GM19043 (cell line): Measurements from ENCODE around the gene ACOX1.
"Not testable (repeated sequence)": the region's sequence is repeated elsewhere in the genome, so short reads cannot be mapped to it uniquely, and the experiment has no call there.

Source experiments
- ATAC-seq: cut with Tn5 transposase; IDR thresholded peaks from one replicate; pipeline ENCODE4 v1.9.1; 2021; ENCODE audit warnings: low read depth; ENCODE audit not compliant: unreplicated experiment

The ACOX1 gene

GRCh38 chr17:75983501-75984181 is 4.7 kb upstream of the ACOX1 start:
- no peak for ATAC-seq

- ATAC-seq: no peak
These were observed 2.2 kb upstream of the ACOX1 start for GRCh38 chr17:75981019-75981615.

GRCh38 chr17:75980188-75981018 is 1.4 kb upstream of the ACOX1 start:
- ATAC-seq: no peak

GRCh38 chr17:75979705-75980187 is 780 bp upstream of the ACOX1 start:
- no peak for ATAC-seq

- ATAC-seq: no peak
These were observed 2.7 kb downstream of the ACOX1 start for GRCh38 chr17:75976175-75976848.

- no peak for ATAC-seq
These were observed 3.2 kb downstream of the ACOX1 start for GRCh38 chr17:75975757-75976174.

- not testable (repeated sequence) for ATAC-seq
These were observed 3.8 kb downstream of the ACOX1 start for GRCh38 chr17:75975187-75975586.

- ATAC-seq: no peak
These were observed 8.3 kb downstream of the ACOX1 start for GRCh38 chr17:75970626-75971025.

- no peak for ATAC-seq
These were observed 8.9 kb downstream of the ACOX1 start for GRCh38 chr17:75970011-75970523.

- ATAC-seq: not testable (repeated sequence)
These were observed 9.9 kb downstream of the ACOX1 start for GRCh38 chr17:75969044-75969443.

GRCh38 chr17:75965468-75965867 is 13.5 kb downstream of the ACOX1 start:
- ATAC-seq: no peak

- ATAC-seq: no peak
These were observed 19.0 kb downstream of the ACOX1 start for GRCh38 chr17:75959839-75960511.

- ATAC-seq: no peak
These were observed 19.7 kb downstream of the ACOX1 start for GRCh38 chr17:75959051-75959838.

GRCh38 chr17:75950855-75951554 is 28.0 kb downstream of the ACOX1 start:
- no peak for ATAC-seq

- ATAC-seq: no peak
These were observed 28.5 kb downstream of the ACOX1 start for GRCh38 chr17:75950421-75950820.

- no peak for ATAC-seq
These were observed 33.8 kb downstream of the ACOX1 start for GRCh38 chr17:75945211-75945610.

- ATAC-seq: no peak
These were observed 35.5 kb downstream of the ACOX1 start for GRCh38 chr17:75943491-75943890.

GRCh38 chr17:75942473-75942872 is 36.5 kb downstream of the ACOX1 start:
- no peak for ATAC-seq

GRCh38 chr17:75941442-75941819 is 37.5 kb downstream of the ACOX1 start:
- no peak for ATAC-seq
